22Rv1 (cell line): ENCODE data around the gene POPDC2.

Experiments used
- ZFX ChIP-seq: fragments of 450-650 bp; IDR thresholded peaks from 2 replicates; pipeline ENCODE4 v1.6.1; 2017; ENCODE audit warnings: antibody characterized with exemption, borderline replicate concordance
- TF ChIP-seq, protein P1 (sequence below): fragments of 450-650 bp; IDR thresholded peaks from 2 replicates; pipeline ENCODE4 v1.5.1; 2017; ENCODE audit warnings: mild to moderate bottlenecking

DNA sequence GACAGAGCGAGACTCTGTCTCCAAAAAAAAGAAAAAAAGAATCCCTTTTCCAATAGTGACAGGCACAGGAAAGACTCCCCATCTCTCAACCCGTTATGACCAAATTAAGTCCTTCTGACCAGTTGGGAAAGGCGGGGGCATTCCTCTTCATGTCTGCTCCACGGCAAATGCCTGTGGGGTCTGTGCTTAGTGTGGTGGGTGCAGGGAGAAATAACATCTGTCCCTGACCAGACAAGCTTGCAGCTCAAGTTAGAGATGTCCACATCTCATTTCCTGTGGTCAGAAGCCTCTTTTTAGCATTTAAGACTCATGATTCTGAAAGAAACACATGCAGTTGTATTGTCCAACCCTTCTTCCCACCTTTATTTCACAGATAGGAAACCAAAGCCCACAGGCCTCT, 46.5 kb downstream of the POPDC2 start:
- TF ChIP-seq, protein P1, sequence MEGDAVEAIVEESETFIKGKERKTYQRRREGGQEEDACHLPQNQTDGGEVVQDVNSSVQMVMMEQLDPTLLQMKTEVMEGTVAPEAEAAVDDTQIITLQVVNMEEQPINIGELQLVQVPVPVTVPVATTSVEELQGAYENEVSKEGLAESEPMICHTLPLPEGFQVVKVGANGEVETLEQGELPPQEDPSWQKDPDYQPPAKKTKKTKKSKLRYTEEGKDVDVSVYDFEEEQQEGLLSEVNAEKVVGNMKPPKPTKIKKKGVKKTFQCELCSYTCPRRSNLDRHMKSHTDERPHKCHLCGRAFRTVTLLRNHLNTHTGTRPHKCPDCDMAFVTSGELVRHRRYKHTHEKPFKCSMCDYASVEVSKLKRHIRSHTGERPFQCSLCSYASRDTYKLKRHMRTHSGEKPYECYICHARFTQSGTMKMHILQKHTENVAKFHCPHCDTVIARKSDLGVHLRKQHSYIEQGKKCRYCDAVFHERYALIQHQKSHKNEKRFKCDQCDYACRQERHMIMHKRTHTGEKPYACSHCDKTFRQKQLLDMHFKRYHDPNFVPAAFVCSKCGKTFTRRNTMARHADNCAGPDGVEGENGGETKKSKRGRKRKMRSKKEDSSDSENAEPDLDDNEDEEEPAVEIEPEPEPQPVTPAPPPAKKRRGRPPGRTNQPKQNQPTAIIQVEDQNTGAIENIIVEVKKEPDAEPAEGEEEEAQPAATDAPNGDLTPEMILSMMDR = no peak
- no peak for TF ChIP-seq ZFX
